Hippocampal formation (tissue), 2 donors: ENCODE results near the gene ZNFX1.

Experiments
- DNase-seq, 2 donors: peaks; one replicate each; lab custom pipeline; 2025; lab: John Stamatoyannopoulos, UW

The ZNFX1 gene

GRCh38 chr20:49278818-49279676 lies 1.2 kb upstream of the ZNFX1 start:
- no peak for DNase-seq

GRCh38 chr20:49277786-49278035 lies 146 bp downstream of the ZNFX1 start:
- no peak for DNase-seq

GRCh38 chr20:49276961-49277785 lies 684 bp downstream of the ZNFX1 start:
- no peak for DNase-seq

GRCh38 chr20:49276161-49276960 lies 1.5 kb downstream of the ZNFX1 start:
- no peak for DNase-seq

- no peak for DNase-seq
Measured at GRCh38 chr20:49275636-49276035, 2.2 kb downstream of the ZNFX1 start.

- DNase-seq = no peak
Measured at GRCh38 chr20:49275216-49275615, 2.6 kb downstream of the ZNFX1 start.

- DNase-seq = no peak
Measured at GRCh38 chr20:49273696-49274277, 4.1 kb downstream of the ZNFX1 start.

GRCh38 chr20:49272654-49273053 lies 5.2 kb downstream of the ZNFX1 start:
- no peak for DNase-seq

GRCh38 chr20:49270736-49271135 lies 7.1 kb downstream of the ZNFX1 start:
- DNase-seq = no peak

GRCh38 chr20:49270177-49270576 lies 7.7 kb downstream of the ZNFX1 start:
- no peak for DNase-seq

- DNase-seq = no peak
Measured at GRCh38 chr20:49268600-49269365, 9.1 kb downstream of the ZNFX1 start.

- DNase-seq = no peak
Measured at GRCh38 chr20:49267327-49267726, 10.5 kb downstream of the ZNFX1 start.

GRCh38 chr20:49262444-49262843 lies 15.4 kb downstream of the ZNFX1 start:
- no peak for DNase-seq

GRCh38 chr20:49261173-49261572 lies 16.7 kb downstream of the ZNFX1 start:
- DNase-seq = no peak

- no peak for DNase-seq
Measured at GRCh38 chr20:49260218-49260617, 17.6 kb downstream of the ZNFX1 start.

GRCh38 chr20:49259799-49260198 lies 18.1 kb downstream of the ZNFX1 start:
- DNase-seq = no peak

GRCh38 chr20:49259284-49259683 lies 18.6 kb downstream of the ZNFX1 start:
- DNase-seq = no peak

- no peak for DNase-seq
Measured at GRCh38 chr20:49256261-49256660, 21.6 kb downstream of the ZNFX1 start.

GRCh38 chr20:49252556-49253350 lies 25.1 kb downstream of the ZNFX1 start:
- DNase-seq = no peak

- DNase-seq = no peak
Measured at GRCh38 chr20:49248879-49249665, 28.8 kb downstream of the ZNFX1 start.
